ENCODE data around the gene PRR7. TPM values are rescaled to one million over a fixed set of nuclear protein-coding genes. Genes with fewer than 3 reads are reported as not detected.
A peak's percentile ranks its signal among the peaks of the same experiment; 100 is the strongest.

The PRR7 gene
- total and polyA plus RNA-seq, 2 of the 13 experiments (the other 11 are each of a cell fraction or from before 2014, with no cell fraction given), result 4.8 to 5.0 TPM

DNA sequence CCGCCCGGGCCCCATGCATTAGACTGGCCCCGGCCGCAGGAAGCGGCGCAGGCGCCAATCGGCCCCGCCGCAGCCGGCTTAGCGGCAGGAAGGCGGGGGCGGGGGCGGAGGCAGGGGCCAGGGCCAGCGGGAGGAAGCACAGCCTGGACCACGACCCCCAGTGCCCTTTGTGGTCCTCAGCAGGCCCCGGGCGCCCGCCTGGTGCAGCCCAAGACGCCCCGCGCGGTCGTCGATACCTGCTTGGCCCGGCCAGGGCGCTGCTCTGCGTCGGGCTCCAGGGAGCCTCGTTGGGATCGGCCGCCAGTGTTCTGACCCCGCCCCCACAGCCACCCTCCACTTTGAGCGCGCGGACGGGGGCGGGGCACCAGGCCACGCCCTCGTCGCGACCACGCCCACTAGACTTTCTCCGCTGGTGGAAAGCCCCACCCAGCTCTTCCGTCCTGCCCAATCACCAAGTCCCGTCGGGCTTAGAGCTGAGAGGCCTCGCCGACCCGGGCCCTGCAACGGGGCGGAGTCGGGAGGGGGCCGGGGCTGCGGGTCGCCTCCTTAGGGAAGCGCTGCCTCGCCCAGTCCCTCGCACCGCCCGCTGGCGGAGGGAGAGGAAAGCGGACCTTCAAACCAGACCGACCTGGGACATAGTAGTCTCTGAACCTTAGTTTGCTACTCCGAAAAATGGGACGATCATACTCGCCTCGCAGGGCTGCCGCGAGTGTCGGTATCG lies 50.8 kb downstream of the PRR7 start, which contains the start of gene PDLIM7 (continued):
- TF ChIP-seq, protein P1, sequence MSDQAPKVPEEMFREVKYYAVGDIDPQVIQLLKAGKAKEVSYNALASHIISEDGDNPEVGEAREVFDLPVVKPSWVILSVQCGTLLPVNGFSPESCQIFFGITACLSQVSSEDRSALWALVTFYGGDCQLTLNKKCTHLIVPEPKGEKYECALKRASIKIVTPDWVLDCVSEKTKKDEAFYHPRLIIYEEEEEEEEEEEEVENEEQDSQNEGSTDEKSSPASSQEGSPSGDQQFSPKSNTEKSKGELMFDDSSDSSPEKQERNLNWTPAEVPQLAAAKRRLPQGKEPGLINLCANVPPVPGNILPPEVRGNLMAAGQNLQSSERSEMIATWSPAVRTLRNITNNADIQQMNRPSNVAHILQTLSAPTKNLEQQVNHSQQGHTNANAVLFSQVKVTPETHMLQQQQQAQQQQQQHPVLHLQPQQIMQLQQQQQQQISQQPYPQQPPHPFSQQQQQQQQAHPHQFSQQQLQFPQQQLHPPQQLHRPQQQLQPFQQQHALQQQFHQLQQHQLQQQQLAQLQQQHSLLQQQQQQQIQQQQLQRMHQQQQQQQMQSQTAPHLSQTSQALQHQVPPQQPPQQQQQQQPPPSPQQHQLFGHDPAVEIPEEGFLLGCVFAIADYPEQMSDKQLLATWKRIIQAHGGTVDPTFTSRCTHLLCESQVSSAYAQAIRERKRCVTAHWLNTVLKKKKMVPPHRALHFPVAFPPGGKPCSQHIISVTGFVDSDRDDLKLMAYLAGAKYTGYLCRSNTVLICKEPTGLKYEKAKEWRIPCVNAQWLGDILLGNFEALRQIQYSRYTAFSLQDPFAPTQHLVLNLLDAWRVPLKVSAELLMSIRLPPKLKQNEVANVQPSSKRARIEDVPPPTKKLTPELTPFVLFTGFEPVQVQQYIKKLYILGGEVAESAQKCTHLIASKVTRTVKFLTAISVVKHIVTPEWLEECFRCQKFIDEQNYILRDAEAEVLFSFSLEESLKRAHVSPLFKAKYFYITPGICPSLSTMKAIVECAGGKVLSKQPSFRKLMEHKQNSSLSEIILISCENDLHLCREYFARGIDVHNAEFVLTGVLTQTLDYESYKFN (CRISPR knock-in tag; conservative IDR thresholded peaks at IDR 0.05), result peak; percentile 46; the same call in 1 of the 2 replicates
- TF ChIP-seq TMF1 (CRISPR knock-in tag; IDR thresholded peaks at IDR 0.05; ENCODE audit: low read depth) (peak; percentile 52; the same call in 1 of the 2 replicates), ZNF558 (CRISPR knock-in tag; IDR thresholded peaks at IDR 0.05; ENCODE audit: borderline replicate concordance) (no peak), NFE2L2 (IDR thresholded peaks at IDR 0.05; ENCODE audit: low read length) (no peak), AKAP8 (CRISPR knock-in tag; IDR thresholded peaks at IDR 0.05) (0 out of 2 replicates have a peak, but pooled peaks have one; percentile 52), SMC3 (IDR thresholded peaks at IDR 0.05; ENCODE audit: low read length) (no peak), ZNF253 (CRISPR knock-in tag; IDR thresholded peaks at IDR 0.05; ENCODE audit: borderline replicate concordance) (no peak), ZNF235 (CRISPR knock-in tag; IDR thresholded peaks at IDR 0.05; ENCODE audit: borderline replicate concordance) (peak; percentile 70; the same call in 1 of the 2 replicates), MAFF (IDR thresholded peaks at IDR 0.05; ENCODE audit: low read depth, low read length) (no peak), MTA3 (CRISPR knock-in tag; IDR thresholded peaks at IDR 0.05) (no peak), POLR2A (IDR thresholded peaks at IDR 0.05; ENCODE audit: insufficient read depth in 1 of 2, low read depth in 2 of 2, low read length in 2 of 2) (peak in 1 of 2 experiments; percentile 87; a peak in 2 of 4 replicates), PRPF4 (IDR thresholded peaks at IDR 0.05; ENCODE audit: low read depth, low read length, poor library complexity, severe bottlenecking) (no peak), ARNT2 (CRISPR knock-in tag; IDR thresholded peaks at IDR 0.05; ENCODE audit: low read depth) (peak; percentile 68), ZNF333 (CRISPR knock-in tag; IDR thresholded peaks at IDR 0.05; ENCODE audit: borderline replicate concordance) (0 out of 2 replicates have a peak, but pooled peaks have one; percentile 41), PPARG (CRISPR knock-in tag; conservative IDR thresholded peaks at IDR 0.05) (no peak), RXRA (CRISPR knock-in tag; IDR thresholded peaks at IDR 0.05) (no peak; the same call in 1 of the 2 replicates), ZNF207 (IDR thresholded peaks at IDR 0.05; ENCODE audit: borderline replicate concordance) (no peak)
- TF ChIP-seq, protein P2, sequence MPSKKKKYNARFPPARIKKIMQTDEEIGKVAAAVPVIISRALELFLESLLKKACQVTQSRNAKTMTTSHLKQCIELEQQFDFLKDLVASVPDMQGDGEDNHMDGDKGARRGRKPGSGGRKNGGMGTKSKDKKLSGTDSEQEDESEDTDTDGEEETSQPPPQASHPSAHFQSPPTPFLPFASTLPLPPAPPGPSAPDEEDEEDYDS (CRISPR knock-in tag; IDR thresholded peaks at IDR 0.05), result peak; percentile 100
- TF ChIP-seq, protein P3, sequence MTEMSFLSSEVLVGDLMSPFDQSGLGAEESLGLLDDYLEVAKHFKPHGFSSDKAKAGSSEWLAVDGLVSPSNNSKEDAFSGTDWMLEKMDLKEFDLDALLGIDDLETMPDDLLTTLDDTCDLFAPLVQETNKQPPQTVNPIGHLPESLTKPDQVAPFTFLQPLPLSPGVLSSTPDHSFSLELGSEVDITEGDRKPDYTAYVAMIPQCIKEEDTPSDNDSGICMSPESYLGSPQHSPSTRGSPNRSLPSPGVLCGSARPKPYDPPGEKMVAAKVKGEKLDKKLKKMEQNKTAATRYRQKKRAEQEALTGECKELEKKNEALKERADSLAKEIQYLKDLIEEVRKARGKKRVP (CRISPR knock-in tag; IDR thresholded peaks at IDR 0.05), result 0 out of 4 replicates have a peak, but pooled peaks of 1 of the 2 experiments have one; percentile 11
- TF ChIP-seq, protein P4, sequence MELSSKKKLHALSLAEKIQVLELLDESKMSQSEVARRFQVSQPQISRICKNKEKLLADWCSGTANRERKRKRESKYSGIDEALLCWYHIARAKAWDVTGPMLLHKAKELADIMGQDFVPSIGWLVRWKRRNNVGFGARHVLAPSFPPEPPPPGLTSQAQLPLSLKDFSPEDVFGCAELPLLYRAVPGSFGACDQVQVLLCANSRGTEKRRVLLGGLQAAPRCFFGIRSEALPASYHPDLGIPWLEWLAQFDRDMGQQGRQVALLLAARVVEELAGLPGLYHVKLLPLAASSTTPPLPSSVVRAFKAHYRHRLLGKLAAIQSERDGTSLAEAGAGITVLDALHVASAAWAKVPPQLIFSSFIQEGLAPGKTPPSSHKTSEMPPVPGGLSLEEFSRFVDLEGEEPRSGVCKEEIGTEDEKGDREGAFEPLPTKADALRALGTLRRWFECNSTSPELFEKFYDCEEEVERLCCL (CRISPR knock-in tag; IDR thresholded peaks at IDR 0.05; ENCODE audit: borderline replicate concordance), result no peak
- TF ChIP-seq, protein P5, sequence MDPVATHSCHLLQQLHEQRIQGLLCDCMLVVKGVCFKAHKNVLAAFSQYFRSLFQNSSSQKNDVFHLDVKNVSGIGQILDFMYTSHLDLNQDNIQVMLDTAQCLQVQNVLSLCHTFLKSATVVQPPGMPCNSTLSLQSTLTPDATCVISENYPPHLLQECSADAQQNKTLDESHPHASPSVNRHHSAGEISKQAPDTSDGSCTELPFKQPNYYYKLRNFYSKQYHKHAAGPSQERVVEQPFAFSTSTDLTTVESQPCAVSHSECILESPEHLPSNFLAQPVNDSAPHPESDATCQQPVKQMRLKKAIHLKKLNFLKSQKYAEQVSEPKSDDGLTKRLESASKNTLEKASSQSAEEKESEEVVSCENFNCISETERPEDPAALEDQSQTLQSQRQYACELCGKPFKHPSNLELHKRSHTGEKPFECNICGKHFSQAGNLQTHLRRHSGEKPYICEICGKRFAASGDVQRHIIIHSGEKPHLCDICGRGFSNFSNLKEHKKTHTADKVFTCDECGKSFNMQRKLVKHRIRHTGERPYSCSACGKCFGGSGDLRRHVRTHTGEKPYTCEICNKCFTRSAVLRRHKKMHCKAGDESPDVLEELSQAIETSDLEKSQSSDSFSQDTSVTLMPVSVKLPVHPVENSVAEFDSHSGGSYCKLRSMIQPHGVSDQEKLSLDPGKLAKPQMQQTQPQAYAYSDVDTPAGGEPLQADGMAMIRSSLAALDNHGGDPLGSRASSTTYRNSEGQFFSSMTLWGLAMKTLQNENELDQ (CRISPR knock-in tag; IDR thresholded peaks at IDR 0.05; ENCODE audit: borderline replicate concordance), result no peak

Measured in HepG2 (cell line).